ENCODE measurements around the gene OSTN.

OSTN gene

DNA sequence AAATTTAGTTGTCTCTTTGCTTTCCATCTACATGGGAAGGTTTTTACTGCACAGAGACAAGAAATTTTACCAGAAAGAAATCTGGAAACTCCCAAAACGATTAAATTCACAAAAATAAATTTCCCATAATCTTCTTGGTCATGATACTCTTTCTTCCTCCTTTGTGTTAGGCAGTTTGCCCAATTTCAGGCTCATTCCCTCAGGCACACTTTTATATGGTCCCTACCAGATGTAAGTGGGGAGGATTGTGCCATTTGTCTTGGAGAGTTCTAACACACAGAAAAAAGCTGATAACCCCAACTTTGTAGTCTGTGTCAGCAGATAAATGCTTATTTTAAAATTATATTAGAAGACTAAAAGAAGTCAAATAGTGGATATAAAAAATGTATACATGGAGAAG, 81.1 kb downstream of the OSTN start:
- TF ChIP-seq, protein P1, sequence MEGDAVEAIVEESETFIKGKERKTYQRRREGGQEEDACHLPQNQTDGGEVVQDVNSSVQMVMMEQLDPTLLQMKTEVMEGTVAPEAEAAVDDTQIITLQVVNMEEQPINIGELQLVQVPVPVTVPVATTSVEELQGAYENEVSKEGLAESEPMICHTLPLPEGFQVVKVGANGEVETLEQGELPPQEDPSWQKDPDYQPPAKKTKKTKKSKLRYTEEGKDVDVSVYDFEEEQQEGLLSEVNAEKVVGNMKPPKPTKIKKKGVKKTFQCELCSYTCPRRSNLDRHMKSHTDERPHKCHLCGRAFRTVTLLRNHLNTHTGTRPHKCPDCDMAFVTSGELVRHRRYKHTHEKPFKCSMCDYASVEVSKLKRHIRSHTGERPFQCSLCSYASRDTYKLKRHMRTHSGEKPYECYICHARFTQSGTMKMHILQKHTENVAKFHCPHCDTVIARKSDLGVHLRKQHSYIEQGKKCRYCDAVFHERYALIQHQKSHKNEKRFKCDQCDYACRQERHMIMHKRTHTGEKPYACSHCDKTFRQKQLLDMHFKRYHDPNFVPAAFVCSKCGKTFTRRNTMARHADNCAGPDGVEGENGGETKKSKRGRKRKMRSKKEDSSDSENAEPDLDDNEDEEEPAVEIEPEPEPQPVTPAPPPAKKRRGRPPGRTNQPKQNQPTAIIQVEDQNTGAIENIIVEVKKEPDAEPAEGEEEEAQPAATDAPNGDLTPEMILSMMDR (conservative IDR thresholded peaks at IDR 0.05; ENCODE audit: low read length), result no peak
- TF ChIP-seq EZH2phosphoT487 (IDR thresholded peaks at IDR 0.05; ENCODE audit: borderline replicate concordance), result no peak
- no peaks in the 10 kb centered on the region for H3K36me3 ChIP-seq (ENCODE audit: insufficient read depth, low read length)

DNA sequence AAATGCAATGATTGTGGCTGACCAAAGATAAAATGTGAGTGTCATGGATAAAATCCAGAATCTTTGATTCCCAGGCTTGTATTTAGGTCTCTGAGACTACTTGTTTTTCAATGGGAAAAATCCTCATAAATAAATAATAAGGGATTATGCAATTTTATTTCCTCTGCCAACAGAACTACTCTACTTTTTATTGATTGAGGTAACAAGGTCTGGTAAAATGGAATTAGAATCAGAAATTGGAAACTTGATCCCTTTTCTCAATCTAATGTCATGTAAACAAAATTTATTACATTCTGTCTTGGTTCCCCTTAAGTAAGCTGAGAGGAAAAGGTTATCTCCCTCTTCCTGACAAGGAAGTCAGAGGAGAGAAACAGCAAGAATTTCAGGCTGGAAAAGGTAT, 81.8 kb downstream of the OSTN start:
- Histone ChIP-seq H3F3A (ENCODE audit: low read depth) (no peaks in the 10 kb centered on the region), H3K4me3 (ENCODE audit: low read length, poor library complexity, severe bottlenecking) (no peak overlapping the region)

More for the DNA sequence above, 81.1 kb downstream of the OSTN start:
- no peaks in the 10 kb centered on the region for H3F3A ChIP-seq (ENCODE audit: low read depth)
- H3K9me3 ChIP-seq (ENCODE audit: insufficient read depth, low read depth, low read length), result no peaks in the 10 kb centered on the region
- no peaks in the 10 kb centered on the region for H3K9me2 ChIP-seq (replicated peaks; ENCODE audit: low read depth, low read length)
- no peak overlapping the region for H3K4me3 ChIP-seq (ENCODE audit: low read length, poor library complexity, severe bottlenecking)
- H3K4me1 ChIP-seq (ENCODE audit: insufficient read depth, low read length, poor library complexity, severe bottlenecking), result no peaks in the 10 kb centered on the region
- H3K79me2 ChIP-seq (ENCODE audit: insufficient read depth, low read length), result no peaks in the 10 kb centered on the region
- H3K9ac ChIP-seq (ENCODE audit: low read depth, low read length, poor library complexity, severe bottlenecking), result no peak overlapping the region
- H4K20me1 ChIP-seq (ENCODE audit: insufficient read depth, low read length, poor library complexity, severe bottlenecking), result no peaks in the 10 kb centered on the region
- H3K27me3 ChIP-seq (ENCODE audit: insufficient read depth, low read length, poor library complexity, severe bottlenecking), result no peaks in the 10 kb centered on the region
- H2AFZ ChIP-seq (ENCODE audit: low read length), result no peak overlapping the region
- no peak overlapping the region for H3K4me2 ChIP-seq (ENCODE audit: low read depth, low read length, poor library complexity, severe bottlenecking)

DNA sequence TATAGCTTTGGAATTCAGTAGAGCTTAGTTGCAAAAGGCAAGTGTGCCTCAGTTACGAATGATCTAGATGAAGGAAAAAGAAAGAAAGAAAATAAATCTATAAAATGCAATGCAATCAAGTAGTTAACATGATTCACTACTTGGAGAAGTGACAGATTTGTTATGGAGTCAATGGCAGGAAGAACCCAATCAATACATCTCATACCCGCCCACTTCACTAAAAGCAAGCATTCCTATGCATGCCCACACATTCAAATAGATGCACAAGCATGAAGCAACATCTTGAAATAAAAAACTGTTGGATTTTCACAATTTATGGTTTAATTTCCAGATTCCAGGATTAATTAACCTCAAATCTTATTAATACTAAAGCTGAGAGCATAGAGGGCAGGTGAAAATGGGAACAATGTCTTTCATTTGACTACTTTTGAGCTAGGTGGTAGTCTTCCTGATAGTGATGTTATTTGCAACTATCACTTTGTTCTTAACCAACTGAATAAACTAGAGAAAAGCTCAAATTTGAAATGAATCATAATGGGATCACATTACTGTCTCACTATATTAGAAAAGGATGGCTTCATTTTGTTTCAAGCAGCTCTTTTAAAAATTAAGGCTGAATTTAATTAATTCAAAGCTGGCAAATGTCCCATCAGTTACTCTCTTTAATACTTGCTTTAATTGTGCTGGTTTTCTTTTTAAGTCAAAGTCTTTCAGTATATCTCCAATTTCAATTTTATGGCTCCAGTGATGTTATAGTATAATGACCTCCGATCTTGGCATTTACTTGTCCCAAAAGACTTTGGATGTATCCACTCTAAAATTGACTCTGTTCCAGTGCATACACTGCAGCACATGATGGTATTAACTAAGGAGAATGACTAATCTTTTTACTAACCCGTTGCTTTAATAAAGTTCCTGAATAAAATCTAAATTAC, 83.5 kb downstream of the OSTN start:
- Histone ChIP-seq H3K9me2 (replicated peaks; ENCODE audit: low read depth, low read length) (no peaks in the 10 kb centered on the region), H3K36me3 (ENCODE audit: insufficient read depth, low read length) (no peaks in the 10 kb centered on the region), H3K4me1 (ENCODE audit: insufficient read depth, low read length, poor library complexity, severe bottlenecking) (no peaks in the 10 kb centered on the region), H3K4me3 (ENCODE audit: low read length, poor library complexity, severe bottlenecking) (no peak overlapping the region), H3K27me3 (ENCODE audit: insufficient read depth, low read length, poor library complexity, severe bottlenecking) (no peaks in the 10 kb centered on the region), H3K9ac (ENCODE audit: low read depth, low read length, poor library complexity, severe bottlenecking) (no peak overlapping the region), H3K4me2 (ENCODE audit: low read depth, low read length, poor library complexity, severe bottlenecking) (no peak overlapping the region), H3F3A (ENCODE audit: low read depth) (no peaks in the 10 kb centered on the region), H4K20me1 (ENCODE audit: insufficient read depth, low read length, poor library complexity, severe bottlenecking) (no peaks in the 10 kb centered on the region), H3K79me2 (ENCODE audit: insufficient read depth, low read length) (no peaks in the 10 kb centered on the region), H2AFZ (ENCODE audit: low read length) (no peak overlapping the region), H3K9me3 (ENCODE audit: insufficient read depth, low read depth, low read length) (no peaks in the 10 kb centered on the region)
- TF ChIP-seq EZH2phosphoT487 (IDR thresholded peaks at IDR 0.05; ENCODE audit: borderline replicate concordance), result no peak
- TF ChIP-seq, protein P1 (conservative IDR thresholded peaks at IDR 0.05; ENCODE audit: low read length), result no peak

More for the DNA sequence above, 81.8 kb downstream of the OSTN start:
- H3K36me3 ChIP-seq (ENCODE audit: insufficient read depth, low read length), result no peaks in the 10 kb centered on the region
- no peaks in the 10 kb centered on the region for H3K27me3 ChIP-seq (ENCODE audit: insufficient read depth, low read length, poor library complexity, severe bottlenecking)
- H4K20me1 ChIP-seq (ENCODE audit: insufficient read depth, low read length, poor library complexity, severe bottlenecking), result no peaks in the 10 kb centered on the region
- no peak for TF ChIP-seq EZH2phosphoT487 (IDR thresholded peaks at IDR 0.05; ENCODE audit: borderline replicate concordance)
- TF ChIP-seq, protein P1 (conservative IDR thresholded peaks at IDR 0.05; ENCODE audit: low read length), result no peak
- H3K4me1 ChIP-seq (ENCODE audit: insufficient read depth, low read length, poor library complexity, severe bottlenecking), result no peaks in the 10 kb centered on the region
- H3K9ac ChIP-seq (ENCODE audit: low read depth, low read length, poor library complexity, severe bottlenecking), result no peak overlapping the region
- no peaks in the 10 kb centered on the region for H3K79me2 ChIP-seq (ENCODE audit: insufficient read depth, low read length)
- H3K4me2 ChIP-seq (ENCODE audit: low read depth, low read length, poor library complexity, severe bottlenecking), result no peak overlapping the region
- no peaks in the 10 kb centered on the region for H3K9me2 ChIP-seq (replicated peaks; ENCODE audit: low read depth, low read length)
- H2AFZ ChIP-seq (ENCODE audit: low read length), result no peak overlapping the region
- H3K9me3 ChIP-seq (ENCODE audit: insufficient read depth, low read depth, low read length), result no peaks in the 10 kb centered on the region

Measured in Loucy (cell line).